BE2C (cell line): Measurements from ENCODE around the gene BRINP2.

Experiments
- DNase-seq: peaks from one replicate; pipeline ENCODE4 v3.0.0-alpha.2; 2020
- H3K27me3 ChIP-seq: fragments of 250-450 bp; sonication (Bioruptor Pico); 2 replicates; pipeline ENCODE4 v1.5.1; 2020; ENCODE audit warnings: mild to moderate bottlenecking
- H3K36me3 ChIP-seq: fragments of 250-450 bp; sonication (Bioruptor Pico); 2 replicates; pipeline ENCODE4 v1.5.1; 2020; ENCODE audit warnings: mild to moderate bottlenecking
- H3K4me1 ChIP-seq: fragments of 250-450 bp; sonication (Bioruptor Pico); 2 replicates; pipeline ENCODE4 v1.5.1; 2020
- H3K4me3 ChIP-seq: 2 replicates; pipeline ENCODE4 v1.5.1; 2011; ENCODE audit warnings: low read depth, low read length
- H3K9me3 ChIP-seq: fragments of 250-450 bp; sonication (Bioruptor Pico); 2 replicates; pipeline ENCODE4 v1.5.1; 2020
- TF ChIP-seq, protein P1 (sequence below): IDR thresholded peaks from 2 replicates; pipeline ENCODE4 v1.5.1; 2012; ENCODE audit warnings: mild to moderate bottlenecking, low read depth, low read length

Gene BRINP2

GRCh38 chr1:177282976-177283375 is 112.2 kb downstream of the BRINP2 start:
- Histone ChIP-seq H3K4me3 (no peak overlapping the region), H3K36me3 (no peaks in the 10 kb centered on the region), H3K9me3 (no peaks in the 10 kb centered on the region), H3K4me1 (no peaks in the 10 kb centered on the region), H3K27me3 (no peaks in the 10 kb centered on the region)
- no peak for DNase-seq
- TF ChIP-seq, protein P1, sequence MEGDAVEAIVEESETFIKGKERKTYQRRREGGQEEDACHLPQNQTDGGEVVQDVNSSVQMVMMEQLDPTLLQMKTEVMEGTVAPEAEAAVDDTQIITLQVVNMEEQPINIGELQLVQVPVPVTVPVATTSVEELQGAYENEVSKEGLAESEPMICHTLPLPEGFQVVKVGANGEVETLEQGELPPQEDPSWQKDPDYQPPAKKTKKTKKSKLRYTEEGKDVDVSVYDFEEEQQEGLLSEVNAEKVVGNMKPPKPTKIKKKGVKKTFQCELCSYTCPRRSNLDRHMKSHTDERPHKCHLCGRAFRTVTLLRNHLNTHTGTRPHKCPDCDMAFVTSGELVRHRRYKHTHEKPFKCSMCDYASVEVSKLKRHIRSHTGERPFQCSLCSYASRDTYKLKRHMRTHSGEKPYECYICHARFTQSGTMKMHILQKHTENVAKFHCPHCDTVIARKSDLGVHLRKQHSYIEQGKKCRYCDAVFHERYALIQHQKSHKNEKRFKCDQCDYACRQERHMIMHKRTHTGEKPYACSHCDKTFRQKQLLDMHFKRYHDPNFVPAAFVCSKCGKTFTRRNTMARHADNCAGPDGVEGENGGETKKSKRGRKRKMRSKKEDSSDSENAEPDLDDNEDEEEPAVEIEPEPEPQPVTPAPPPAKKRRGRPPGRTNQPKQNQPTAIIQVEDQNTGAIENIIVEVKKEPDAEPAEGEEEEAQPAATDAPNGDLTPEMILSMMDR, result no peak

- DNase-seq, result no peak
- no peaks in the 10 kb centered on the region for H3K4me1 ChIP-seq
- H3K27me3 ChIP-seq, result no peaks in the 10 kb centered on the region
- no peak overlapping the region for H3K4me3 ChIP-seq
- H3K9me3 ChIP-seq, result no peaks in the 10 kb centered on the region
- TF ChIP-seq, protein P1, result no peak
- no peaks in the 10 kb centered on the region for H3K36me3 ChIP-seq
Observed at GRCh38 chr1:177283380-177283779, 112.6 kb downstream of the BRINP2 start.

GRCh38 chr1:177286396-177286795 is 115.6 kb downstream of the BRINP2 start:
- no peaks in the 10 kb centered on the region for H3K9me3 ChIP-seq
- no peaks in the 10 kb centered on the region for H3K4me1 ChIP-seq
- H3K36me3 ChIP-seq, result no peaks in the 10 kb centered on the region
- H3K27me3 ChIP-seq, result no peaks in the 10 kb centered on the region
- DNase-seq, result no peak
- TF ChIP-seq, protein P1, result no peak
- H3K4me3 ChIP-seq, result no peak overlapping the region

GRCh38 chr1:177287270-177287669 is 116.5 kb downstream of the BRINP2 start:
- no peaks in the 10 kb centered on the region for H3K9me3 ChIP-seq
- TF ChIP-seq, protein P1, result no peak
- no peaks in the 10 kb centered on the region for H3K27me3 ChIP-seq
- H3K4me1 ChIP-seq, result no peaks in the 10 kb centered on the region
- no peak overlapping the region for H3K4me3 ChIP-seq
- no peaks in the 10 kb centered on the region for H3K36me3 ChIP-seq
- DNase-seq, result no peak

- Histone ChIP-seq H3K4me3 (no peak overlapping the region), H3K27me3 (no peaks in the 10 kb centered on the region), H3K36me3 (no peaks in the 10 kb centered on the region), H3K4me1 (no peaks in the 10 kb centered on the region), H3K9me3 (no peaks in the 10 kb centered on the region)
- DNase-seq, result no peak
- TF ChIP-seq, protein P1, result no peak
Observed at GRCh38 chr1:177287994-177288393, 117.2 kb downstream of the BRINP2 start.

DNA sequence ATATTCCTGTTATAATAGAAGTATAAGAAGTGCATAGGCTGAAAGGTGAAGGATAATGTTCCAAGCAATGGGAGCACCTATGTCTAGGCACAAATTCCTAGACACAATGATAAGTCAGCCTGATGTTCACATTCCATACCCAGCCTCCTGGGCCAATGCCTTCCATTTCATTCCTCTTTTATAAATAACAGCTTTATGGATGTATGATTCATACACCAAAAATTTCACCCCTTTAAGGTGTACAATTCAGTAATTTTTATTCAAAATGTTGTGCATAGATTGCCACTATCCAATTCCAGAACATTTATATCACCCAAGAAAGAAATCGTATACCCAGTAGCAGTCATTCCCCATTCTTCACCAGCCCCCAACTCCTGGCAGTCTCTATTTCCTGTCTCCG is 118.8 kb downstream of the BRINP2 start:
- H3K36me3 ChIP-seq, result no peaks in the 10 kb centered on the region
- no peaks in the 10 kb centered on the region for H3K4me1 ChIP-seq
- no peaks in the 10 kb centered on the region for H3K27me3 ChIP-seq
- no peak for DNase-seq
- H3K4me3 ChIP-seq, result no peak overlapping the region
- no peaks in the 10 kb centered on the region for H3K9me3 ChIP-seq
- TF ChIP-seq, protein P1, result no peak
